Astrocyte (in vitro differentiated cells and primary cell): ENCODE measurements around the gene PRRC2B.

Experiments
- EZH2 ChIP-seq: IDR thresholded peaks from 2 replicates; pipeline ENCODE4 v1.6.1; 2012; ENCODE audit warnings: mild to moderate bottlenecking, low read length, inconsistent platforms; ENCODE audit not compliant: insufficient read depth
- TF ChIP-seq, protein P1 (sequence below): IDR thresholded peaks from 2 replicates; pipeline ENCODE4 v1.5.1; 2011; ENCODE audit warnings: low read depth, mild to moderate bottlenecking, inconsistent platforms, low read length, moderate library complexity; ENCODE audit not compliant: insufficient read depth

DNA sequence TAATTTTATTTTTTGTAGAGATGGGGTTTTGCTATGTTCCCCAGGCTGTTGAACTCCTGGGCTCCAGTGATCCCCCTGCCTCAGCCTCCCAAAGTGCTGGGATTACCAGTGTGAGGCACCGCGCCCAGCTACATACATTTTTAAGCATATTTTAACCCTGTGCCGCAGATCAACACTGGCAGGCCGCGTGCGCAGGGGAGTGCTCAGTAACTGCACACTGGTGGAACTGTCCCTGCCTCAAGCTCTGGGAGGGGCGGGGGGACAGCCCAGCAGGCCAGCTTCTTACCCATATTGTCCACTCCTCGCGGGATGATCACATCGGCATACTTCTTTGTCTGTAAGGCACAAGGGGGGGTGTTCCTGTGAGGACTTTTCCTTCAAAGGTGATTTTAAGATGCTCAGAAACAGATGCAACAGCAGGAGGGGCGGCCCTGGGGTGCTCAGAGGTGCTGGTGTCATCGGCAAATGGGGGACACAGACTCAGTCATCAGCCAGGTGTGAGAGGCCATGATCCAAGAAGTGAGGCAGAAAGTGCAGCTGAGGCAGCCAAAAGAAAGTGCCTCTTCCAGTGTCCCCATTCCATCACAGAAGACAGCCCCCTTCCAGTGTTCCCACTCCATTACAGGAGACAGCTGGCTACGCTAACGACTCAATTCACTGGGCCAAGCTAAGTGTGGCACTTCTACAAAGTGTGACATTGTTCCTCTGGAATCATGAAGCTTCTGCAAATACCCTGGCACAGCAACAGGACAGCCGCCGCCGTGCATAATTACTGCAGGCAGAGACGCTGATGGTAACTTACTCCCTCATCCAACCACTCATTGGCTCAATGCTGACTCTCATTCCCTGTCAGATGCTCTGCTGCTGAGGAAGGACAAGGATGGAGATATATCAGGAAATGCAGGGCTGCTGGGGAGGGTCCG is 132.0 kb downstream of the PRRC2B start:
- TF ChIP-seq, protein P1, sequence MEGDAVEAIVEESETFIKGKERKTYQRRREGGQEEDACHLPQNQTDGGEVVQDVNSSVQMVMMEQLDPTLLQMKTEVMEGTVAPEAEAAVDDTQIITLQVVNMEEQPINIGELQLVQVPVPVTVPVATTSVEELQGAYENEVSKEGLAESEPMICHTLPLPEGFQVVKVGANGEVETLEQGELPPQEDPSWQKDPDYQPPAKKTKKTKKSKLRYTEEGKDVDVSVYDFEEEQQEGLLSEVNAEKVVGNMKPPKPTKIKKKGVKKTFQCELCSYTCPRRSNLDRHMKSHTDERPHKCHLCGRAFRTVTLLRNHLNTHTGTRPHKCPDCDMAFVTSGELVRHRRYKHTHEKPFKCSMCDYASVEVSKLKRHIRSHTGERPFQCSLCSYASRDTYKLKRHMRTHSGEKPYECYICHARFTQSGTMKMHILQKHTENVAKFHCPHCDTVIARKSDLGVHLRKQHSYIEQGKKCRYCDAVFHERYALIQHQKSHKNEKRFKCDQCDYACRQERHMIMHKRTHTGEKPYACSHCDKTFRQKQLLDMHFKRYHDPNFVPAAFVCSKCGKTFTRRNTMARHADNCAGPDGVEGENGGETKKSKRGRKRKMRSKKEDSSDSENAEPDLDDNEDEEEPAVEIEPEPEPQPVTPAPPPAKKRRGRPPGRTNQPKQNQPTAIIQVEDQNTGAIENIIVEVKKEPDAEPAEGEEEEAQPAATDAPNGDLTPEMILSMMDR = no peak
- TF ChIP-seq EZH2 = no peak
